Activated CD8-positive, alpha-beta memory T cell treated with anti-CD3 and anti-CD28 coated beads for 36 hours (primary cell): ENCODE data around the gene IFIT3. TPM values are rescaled to one million over a fixed set of nuclear protein-coding genes. Genes with fewer than 3 reads are reported as not detected.
"Not testable (repeated sequence)": the region's sequence is repeated elsewhere in the genome, so short reads cannot be mapped to it uniquely, and the experiment has no call there.

Source experiments
- CTCF ChIA-PET: fragments of 350-600 bp; sonication (Branson Sonifier 250); formaldehyde crosslinking; loops from one replicate; lab custom pipeline; 2021; ENCODE audit warnings: antibody characterized with exemption; lab: Charles Lee
- POLR2A ChIA-PET: fragments of 350-600 bp; sonication (Branson Sonifier 250); formaldehyde crosslinking; loops from one replicate; lab custom pipeline; 2021; ENCODE audit warnings: antibody characterized with exemption; lab: Charles Lee
- total RNA-seq, 2 experiments: library from RNA; stranded (reverse); gene quantifications; one replicate each; pipeline ENCODE4 v1.2.3, GENCODE V29; 2021

Gene IFIT3
- total RNA-seq, 2 experiments from 2014 or later = 0.70 to 0.80 TPM

- CTCF ChIA-PET, POLR2A ChIA-PET: not testable (repeated sequence)
Measured at GRCh38 chr10:89330014-89330413, 2.2 kb downstream of the IFIT3 start.

- ChIA-PET POLR2A (no interaction called here), CTCF (no interaction called here)
Measured at GRCh38 chr10:89330537-89331212, 2.9 kb downstream of the IFIT3 start.

GRCh38 chr10:89331487-89332122 is 3.8 kb downstream of the IFIT3 start:
- CTCF ChIA-PET = interaction anchor here (0.7 to 0.9 kb wide), 2 partner anchors 8 to 166 kb away, joined by 4 read pairs; no protein-coding TSS in a partner anchor

GRCh38 chr10:89332123-89332633 is 4.4 kb downstream of the IFIT3 start:
- ChIA-PET POLR2A (no interaction called here), CTCF (interaction anchor here (0.9 kb wide), 1 partner anchor 8 kb away, joined by 4 read pairs; no protein-coding TSS in a partner anchor)

More at GRCh38 chr10:89331487-89332122, 3.8 kb downstream of the IFIT3 start:
- POLR2A ChIA-PET = not testable (repeated sequence)

- POLR2A ChIA-PET = interaction anchor here (0.7 kb wide), 2 partner anchors 84 to 374 kb away, joined by 3 to 6 read pairs; no protein-coding TSS in a partner anchor
- CTCF ChIA-PET = interaction anchor here (0.8 kb wide), 1 partner anchor 30 kb away, joined by 3 read pairs; no protein-coding TSS in a partner anchor
Measured at GRCh38 chr10:89335226-89335625, 7.4 kb downstream of the IFIT3 start.

GRCh38 chr10:89336241-89336640 is 8.4 kb downstream of the IFIT3 start:
- ChIA-PET CTCF (no interaction called here), POLR2A (no interaction called here)

GRCh38 chr10:89337484-89337883 is 9.7 kb downstream of the IFIT3 start:
- CTCF ChIA-PET = interaction anchor here (0.6 kb wide), 1 partner anchor 188 kb away, joined by 5 read pairs; no protein-coding TSS in a partner anchor
- POLR2A ChIA-PET = no interaction called here

- POLR2A ChIA-PET = no interaction called here
Measured at GRCh38 chr10:89338713-89339112, 10.9 kb downstream of the IFIT3 start.

GRCh38 chr10:89339875-89340274 is 12.1 kb downstream of the IFIT3 start:
- POLR2A ChIA-PET = no interaction called here
- CTCF ChIA-PET = no interaction called here

More at GRCh38 chr10:89338713-89339112, 10.9 kb downstream of the IFIT3 start:
- CTCF ChIA-PET = no interaction called here

- POLR2A ChIA-PET = no interaction called here
- CTCF ChIA-PET = no interaction called here
Measured at GRCh38 chr10:89341649-89342048, 13.9 kb downstream of the IFIT3 start.

GRCh38 chr10:89342206-89342958 is 14.6 kb downstream of the IFIT3 start:
- ChIA-PET CTCF (no interaction called here), POLR2A (no interaction called here)

GRCh38 chr10:89343089-89343767 is 15.4 kb downstream of the IFIT3 start:
- ChIA-PET POLR2A (no interaction called here), CTCF (no interaction called here)

GRCh38 chr10:89344156-89344555 is 16.4 kb downstream of the IFIT3 start:
- CTCF ChIA-PET = no interaction called here
- POLR2A ChIA-PET = no interaction called here

GRCh38 chr10:89345367-89346000 is 17.7 kb downstream of the IFIT3 start:
- CTCF ChIA-PET = no interaction called here
- POLR2A ChIA-PET = no interaction called here

- POLR2A ChIA-PET = no interaction called here
- CTCF ChIA-PET = no interaction called here
Measured at GRCh38 chr10:89346405-89347254, 18.8 kb downstream of the IFIT3 start.

- CTCF ChIA-PET = no interaction called here
- POLR2A ChIA-PET = no interaction called here
Measured at GRCh38 chr10:89347701-89348457, 20.1 kb downstream of the IFIT3 start.

GRCh38 chr10:89348481-89348880 is 20.7 kb downstream of the IFIT3 start:
- POLR2A ChIA-PET = no interaction called here
- CTCF ChIA-PET = no interaction called here
